Measurements from ENCODE around the gene KLHL10. TPM values are rescaled to one million over a fixed set of nuclear protein-coding genes. Genes with fewer than 3 reads are reported as not detected.

Gene KLHL10
- total RNA-seq, 1 experiment from 2014 or later = not detected

- BruUV-seq (replicated peaks) = no TSS peak
- Mint-ChIP-seq H3K9me3 (ENCODE audit: unreplicated experiment) (no peaks in the 10 kb centered on the region), H3K4me1 (ENCODE audit: low read depth, unreplicated experiment) (no peaks in the 10 kb centered on the region), H3K27ac (ENCODE audit: unreplicated experiment) (no peak overlapping the region), H3K36me3 (ENCODE audit: insufficient read depth, unreplicated experiment) (peaks cover 96% of the 10 kb centered on the region), H3K4me3 (ENCODE audit: unreplicated experiment) (no peak overlapping the region), H3K27me3 (ENCODE audit: insufficient read depth, unreplicated experiment) (no peaks in the 10 kb centered on the region)
- Histone ChIP-seq H3K36me3 (ENCODE audit: control insufficient read depth, insufficient read depth, low read length) (peaks cover 8% of the 10 kb centered on the region), H3K4me3 (ENCODE audit: low read depth, low read length) (no peak overlapping the region), H3K4me1 (no peaks in the 10 kb centered on the region), H3K9me3 (no peaks in the 10 kb centered on the region), H3K27me3 (replicated peaks; ENCODE audit: control insufficient read depth, insufficient read depth, low read length) (no peaks in the 10 kb centered on the region)
- no peak for DNase-seq
- intact Hi-C loops (cut with micrococcal nuclease; ENCODE audit: unreplicated experiment) = no loop called here
- no peak for TF ChIP-seq CTCF (IDR thresholded peaks at IDR 0.05; ENCODE audit: insufficient read depth in 1 of 2, low read depth in 1 of 2, low read length in 1 of 2, severe bottlenecking in 1 of 2, unreplicated experiment in 1 of 2)
- ChIA-PET CTCF (no interaction called here), POLR2A (interaction anchor here (0.6 kb wide), 1 partner anchor 1302 kb away, joined by 6 read pairs; no protein-coding TSS in a partner anchor)
Measured at GRCh38 chr17:41888332-41888965, 50.8 kb downstream of the KLHL10 start.

GRCh38 chr17:41891135-41892020, 53.8 kb downstream of the KLHL10 start:
- H3K4me1 Mint-ChIP-seq (ENCODE audit: low read depth, unreplicated experiment) = peaks cover 14% of the 10 kb centered on the region
- Histone ChIP-seq H3K27me3 (replicated peaks; ENCODE audit: control insufficient read depth, insufficient read depth, low read length) (no peaks in the 10 kb centered on the region), H3K4me1 (peaks cover 7% of the 10 kb centered on the region; the same call in 1 of the 2 replicates), H3K4me3 (ENCODE audit: low read depth, low read length) (no peak overlapping the region), H3K9me3 (no peaks in the 10 kb centered on the region), H3K36me3 (ENCODE audit: control insufficient read depth, insufficient read depth, low read length) (peaks cover 3% of the 10 kb centered on the region)
- H3K9me3 Mint-ChIP-seq (ENCODE audit: unreplicated experiment) = no peaks in the 10 kb centered on the region
- ChIA-PET POLR2A (no interaction called here), CTCF (no interaction called here)
- no peak for TF ChIP-seq CTCF (IDR thresholded peaks at IDR 0.05; ENCODE audit: insufficient read depth in 1 of 2, low read depth in 1 of 2, low read length in 1 of 2, severe bottlenecking in 1 of 2, unreplicated experiment in 1 of 2)
- peaks cover 94% of the 10 kb centered on the region for H3K36me3 Mint-ChIP-seq (ENCODE audit: insufficient read depth, unreplicated experiment)
- H3K27me3 Mint-ChIP-seq (ENCODE audit: insufficient read depth, unreplicated experiment) = no peaks in the 10 kb centered on the region
- DNase-seq = no peak
- no peak overlapping the region for H3K27ac Mint-ChIP-seq (ENCODE audit: unreplicated experiment)
- no peak overlapping the region for H3K4me3 Mint-ChIP-seq (ENCODE audit: unreplicated experiment)
- intact Hi-C loops (cut with micrococcal nuclease; ENCODE audit: unreplicated experiment) = no loop called here
- no TSS peak for BruUV-seq (replicated peaks)

- Histone ChIP-seq H3K9me3 (no peaks in the 10 kb centered on the region), H3K36me3 (ENCODE audit: control insufficient read depth, insufficient read depth, low read length) (peaks cover 3% of the 10 kb centered on the region; the same call in 1 of the 2 replicates), H3K4me3 (ENCODE audit: low read depth, low read length) (no peak overlapping the region), H3K27me3 (replicated peaks; ENCODE audit: control insufficient read depth, insufficient read depth, low read length) (no peaks in the 10 kb centered on the region), H3K4me1 (peaks cover 7% of the 10 kb centered on the region; the same call in 1 of the 2 replicates)
- POLR2A ChIA-PET = no interaction called here
- intact Hi-C loops (cut with micrococcal nuclease; ENCODE audit: unreplicated experiment) = no loop called here
- Mint-ChIP-seq H3K4me3 (ENCODE audit: unreplicated experiment) (no peak overlapping the region), H3K4me1 (ENCODE audit: low read depth, unreplicated experiment) (peaks cover 19% of the 10 kb centered on the region), H3K27me3 (ENCODE audit: insufficient read depth, unreplicated experiment) (no peaks in the 10 kb centered on the region), H3K36me3 (ENCODE audit: insufficient read depth, unreplicated experiment) (peaks cover 94% of the 10 kb centered on the region), H3K9me3 (ENCODE audit: unreplicated experiment) (no peaks in the 10 kb centered on the region), H3K27ac (ENCODE audit: unreplicated experiment) (no peak overlapping the region)
- CTCF ChIA-PET = no interaction called here
- TF ChIP-seq CTCF (IDR thresholded peaks at IDR 0.05; ENCODE audit: insufficient read depth in 1 of 2, low read depth in 1 of 2, low read length in 1 of 2, severe bottlenecking in 1 of 2, unreplicated experiment in 1 of 2) = no peak
- no TSS peak for BruUV-seq (replicated peaks)
- no peak for DNase-seq
Measured at GRCh38 chr17:41892021-41892376, 54.4 kb downstream of the KLHL10 start.
